ENCODE results near the gene SNX3. TPM values are rescaled to one million over a fixed set of nuclear protein-coding genes. Genes with fewer than 3 reads are reported as not detected.
"Not testable (repeated sequence)": the region's sequence is repeated elsewhere in the genome, so short reads cannot be mapped to it uniquely, and the experiment has no call there.

The SNX3 gene
- total RNA-seq, 4 donors from 2014 or later, result 81.2 to 136 (median 121) TPM

- 91 to 92% methylated on average over 10 to 19 of the region's 19 CpGs for WGBS, 2 donors (ENCODE audit: low coverage in 1 of 2)
- Histone ChIP-seq H3K36me3 (no peaks in the 10 kb centered on the region), H3K4me3 (peak overlapping the region in 2 of 4 donors; percentile 73 to 97), H3K9me3 (no peaks in the 10 kb centered on the region), H3K27ac (peak overlapping the region; percentile 90 to 99 (median 92)), H3K27me3 (no peaks in the 10 kb centered on the region), H3K4me1 (peaks cover 6 to 20% (median 8%) of the 10 kb centered on the region in 4 donors)
- no peak for DNase-seq
- TF ChIP-seq POLR2AphosphoS5 (IDR thresholded peaks at IDR 0.05) (no peak), POLR2A (IDR thresholded peaks at IDR 0.05) (no peak), EP300 (IDR thresholded peaks at IDR 0.05; ENCODE audit: low read depth) (no peak)
- TF ChIP-seq, protein P1, sequence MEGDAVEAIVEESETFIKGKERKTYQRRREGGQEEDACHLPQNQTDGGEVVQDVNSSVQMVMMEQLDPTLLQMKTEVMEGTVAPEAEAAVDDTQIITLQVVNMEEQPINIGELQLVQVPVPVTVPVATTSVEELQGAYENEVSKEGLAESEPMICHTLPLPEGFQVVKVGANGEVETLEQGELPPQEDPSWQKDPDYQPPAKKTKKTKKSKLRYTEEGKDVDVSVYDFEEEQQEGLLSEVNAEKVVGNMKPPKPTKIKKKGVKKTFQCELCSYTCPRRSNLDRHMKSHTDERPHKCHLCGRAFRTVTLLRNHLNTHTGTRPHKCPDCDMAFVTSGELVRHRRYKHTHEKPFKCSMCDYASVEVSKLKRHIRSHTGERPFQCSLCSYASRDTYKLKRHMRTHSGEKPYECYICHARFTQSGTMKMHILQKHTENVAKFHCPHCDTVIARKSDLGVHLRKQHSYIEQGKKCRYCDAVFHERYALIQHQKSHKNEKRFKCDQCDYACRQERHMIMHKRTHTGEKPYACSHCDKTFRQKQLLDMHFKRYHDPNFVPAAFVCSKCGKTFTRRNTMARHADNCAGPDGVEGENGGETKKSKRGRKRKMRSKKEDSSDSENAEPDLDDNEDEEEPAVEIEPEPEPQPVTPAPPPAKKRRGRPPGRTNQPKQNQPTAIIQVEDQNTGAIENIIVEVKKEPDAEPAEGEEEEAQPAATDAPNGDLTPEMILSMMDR (IDR thresholded peaks at IDR 0.05), result no peak
- intact Hi-C loops (cut with DNase I; ENCODE audit: low total_unique reads), result no loop called here
- in situ Hi-C loops (cut with MboI; ENCODE audit: low pct_ligation_motif_present in 1 of 4, low pct_unique_long_range_greater_than_20kb in 1 of 4, low sequenced_read_pairs in 3 of 4), result no loop called here
Observed at GRCh38 chr6:108293527-108294296, 32.9 kb upstream of the SNX3 start.

DNA sequence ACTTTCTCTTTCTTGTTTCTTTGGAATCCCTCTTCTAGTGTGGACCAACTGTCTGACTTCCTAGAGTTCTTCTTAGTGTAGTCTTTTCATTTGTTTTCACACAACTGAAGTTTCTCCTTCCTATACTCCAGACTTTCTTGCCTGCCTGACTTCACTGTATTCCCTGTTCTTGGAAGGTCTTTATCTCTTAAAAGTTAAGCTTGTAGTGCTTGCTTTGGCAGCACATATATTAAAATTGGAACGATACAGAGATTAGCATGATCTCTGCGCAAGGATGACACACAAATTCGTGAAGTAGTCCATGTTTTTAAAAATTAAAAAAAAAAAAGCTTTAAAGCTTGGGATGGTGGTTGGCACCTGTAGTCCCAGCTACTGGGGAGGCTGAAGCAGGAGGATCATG, 31.7 kb upstream of the SNX3 start:
- 50 to 92% methylated on average over 1 to 3 of the region's 3 CpGs for WGBS, 2 donors (ENCODE audit: low coverage in 1 of 2)
- H3K27me3 ChIP-seq; intact Hi-C loops (cut with DNase I; ENCODE audit: low total_unique reads); H3K4me3 ChIP-seq; H3K9me3 ChIP-seq; H3K27ac ChIP-seq; in situ Hi-C loops (cut with MboI; ENCODE audit: low pct_ligation_motif_present in 1 of 4, low pct_unique_long_range_greater_than_20kb in 1 of 4, low sequenced_read_pairs in 3 of 4); DNase-seq; H3K36me3 ChIP-seq: not testable (repeated sequence)
- peaks cover 6 to 14% (median 8%) of the 10 kb centered on the region in 4 donors for H3K4me1 ChIP-seq

DNA sequence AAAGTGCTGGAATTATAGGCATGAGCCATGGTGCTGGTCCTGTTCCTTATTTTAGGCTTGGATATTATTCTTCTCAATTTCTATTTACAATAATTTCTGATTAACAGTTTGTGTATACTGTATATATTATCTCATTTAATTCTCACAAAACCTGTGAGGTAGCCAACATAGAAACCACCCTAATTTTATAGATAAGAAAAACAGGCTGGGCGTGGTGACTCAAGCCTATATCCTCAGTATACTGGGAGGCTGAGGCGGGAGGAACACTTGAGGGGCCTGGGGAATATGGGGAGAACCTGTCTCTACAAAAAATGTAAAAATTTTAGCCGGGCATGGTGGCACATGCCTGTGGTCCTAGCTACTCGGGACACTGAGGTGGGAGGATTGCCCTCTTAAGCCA, 30.3 kb upstream of the SNX3 start:
- Histone ChIP-seq H3K9me3 (no peaks in the 10 kb centered on the region), H3K36me3 (no peaks in the 10 kb centered on the region), H3K4me1 (peaks cover 5 to 13% (median 8%) of the 10 kb centered on the region in 4 donors), H3K4me3 (no peak overlapping the region), H3K27me3 (no peaks in the 10 kb centered on the region), H3K27ac (no peak overlapping the region)
- intact Hi-C loops (cut with DNase I; ENCODE audit: low total_unique reads), result no loop called here
- in situ Hi-C loops (cut with MboI; ENCODE audit: low pct_ligation_motif_present in 1 of 4, low pct_unique_long_range_greater_than_20kb in 1 of 4, low sequenced_read_pairs in 3 of 4), result no loop called here
- TF ChIP-seq POLR2AphosphoS5 (IDR thresholded peaks at IDR 0.05) (no peak), EP300 (IDR thresholded peaks at IDR 0.05; ENCODE audit: low read depth) (no peak), POLR2A (IDR thresholded peaks at IDR 0.05) (no peak)
- TF ChIP-seq, protein P1 (IDR thresholded peaks at IDR 0.05), result no peak
- no peak for DNase-seq
- 78 to 88% methylated on average over 2 to 4 of the region's 4 CpGs for WGBS, 2 donors (ENCODE audit: low coverage in 1 of 2)

GRCh38 chr6:108288742-108289141, 27.9 kb upstream of the SNX3 start:
- intact Hi-C loops (cut with DNase I; ENCODE audit: low total_unique reads) (no loop called here), in situ Hi-C loops (cut with MboI; ENCODE audit: low pct_ligation_motif_present in 1 of 4, low pct_unique_long_range_greater_than_20kb in 1 of 4, low sequenced_read_pairs in 3 of 4) (no loop called here)
- TF ChIP-seq POLR2A (IDR thresholded peaks at IDR 0.05) (no peak), EP300 (IDR thresholded peaks at IDR 0.05; ENCODE audit: low read depth) (no peak), POLR2AphosphoS5 (IDR thresholded peaks at IDR 0.05) (no peak)
- TF ChIP-seq, protein P1 (IDR thresholded peaks at IDR 0.05), result no peak
- no peaks in the 10 kb centered on the region for H3K4me1 ChIP-seq
- H3K4me3 ChIP-seq, result no peak overlapping the region
- no peak overlapping the region for H3K27ac ChIP-seq
- no peaks in the 10 kb centered on the region for H3K9me3 ChIP-seq
- no peak for DNase-seq
- no peaks in the 10 kb centered on the region for H3K36me3 ChIP-seq
- H3K27me3 ChIP-seq, result no peaks in the 10 kb centered on the region

DNA sequence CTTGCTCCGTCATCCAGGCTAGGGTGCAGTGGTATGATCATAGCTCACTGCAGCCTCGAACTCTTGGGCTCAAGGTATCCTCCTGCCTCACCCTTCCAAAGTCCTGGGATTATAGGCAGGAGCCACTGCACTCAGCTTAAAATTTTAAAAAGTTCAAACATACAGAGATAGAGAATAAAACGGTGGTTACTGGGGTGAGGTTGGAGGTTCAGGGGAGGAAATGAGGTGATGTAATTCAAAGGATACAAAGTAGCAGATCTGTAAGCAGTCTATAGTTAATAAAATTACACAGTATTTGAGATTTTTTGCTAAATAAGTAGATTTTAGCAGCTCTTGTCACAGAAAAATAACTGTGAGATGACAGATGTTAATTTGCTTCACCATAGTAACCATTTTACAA, 26.5 kb upstream of the SNX3 start:
- Histone ChIP-seq H3K27me3 (no peaks in the 10 kb centered on the region), H3K4me1 (no peaks in the 10 kb centered on the region), H3K9me3 (no peaks in the 10 kb centered on the region), H3K4me3 (no peak overlapping the region), H3K27ac (no peak overlapping the region), H3K36me3 (no peaks in the 10 kb centered on the region)
- in situ Hi-C loops (cut with MboI; ENCODE audit: low pct_ligation_motif_present in 1 of 4, low pct_unique_long_range_greater_than_20kb in 1 of 4, low sequenced_read_pairs in 3 of 4) (no loop called here), intact Hi-C loops (cut with DNase I; ENCODE audit: low total_unique reads) (no loop called here)
- no peak for TF ChIP-seq POLR2A (IDR thresholded peaks at IDR 0.05)
- no peak for TF ChIP-seq POLR2AphosphoS5 (IDR thresholded peaks at IDR 0.05)
- TF ChIP-seq, protein P1 (IDR thresholded peaks at IDR 0.05), result no peak
- no peak for TF ChIP-seq EP300 (IDR thresholded peaks at IDR 0.05; ENCODE audit: low read depth)
- WGBS, 2 donors (ENCODE audit: low coverage in 1 of 2), result 65 to 77% methylated on average over 2 to 3 of the region's 3 CpGs
- DNase-seq, result no peak

Data from transverse colon (tissue), 4 donors.